Panc1 (cell line): ENCODE results near the gene HOXB2. TPM values are rescaled to one million over a fixed set of nuclear protein-coding genes. Genes with fewer than 3 reads are reported as not detected.

Source experiments
- ATAC-seq: fragments of 200-7000 bp; cut with Tn5 transposase; 2 replicates; pipeline ENCODE4 v1.9.1; 2020; ENCODE audit warnings: mild to moderate bottlenecking, moderate library complexity
- BruUV-seq: library from RNA; stranded (reverse); fragments of 400-500 nt; replicated peaks from 2 replicates; lab custom pipeline; 2021; lab: Mats Ljungman, UMichigan
- CTCF ChIA-PET: fragments of 300-600 bp; sonication (Branson Sonifier 250); formaldehyde crosslinking; loops from one replicate; lab custom pipeline; 2022; ENCODE audit warnings: antibody characterized with exemption; lab: Charles Lee
- POLR2A ChIA-PET: fragments of 300-600 bp; sonication (Branson Sonifier 250); formaldehyde crosslinking; loops from one replicate; lab custom pipeline; 2022; ENCODE audit warnings: antibody characterized with exemption; lab: Charles Lee
- DNase-seq: peaks from one replicate; pipeline ENCODE4 v3.0.0-alpha.2; 2010; ENCODE audit warnings: low read depth, low spot score
- H3K27ac ChIP-seq: 2 replicates; pipeline ENCODE4 v1.5.1; 2011; ENCODE audit warnings: mild to moderate bottlenecking, low read length, inconsistent platforms
- H3K27me3 ChIP-seq: fragments of 200-500 bp; sonication (Bioruptor generic); 2 replicates; pipeline ENCODE4 v1.6.0; 2014; ENCODE audit warnings: low read length, inconsistent platforms; ENCODE audit not compliant: control insufficient read depth, insufficient read depth
- H3K36me3 ChIP-seq: fragments of 200-500 bp; sonication (Bioruptor generic); 2 replicates; pipeline ENCODE4 v1.5.1; 2014; ENCODE audit warnings: inconsistent platforms, mild to moderate bottlenecking, low read length, moderate library complexity; ENCODE audit not compliant: control insufficient read depth, insufficient read depth
- H3K4me1 ChIP-seq: 2 replicates; pipeline ENCODE4 v1.5.1; 2011; ENCODE audit warnings: inconsistent platforms, mild to moderate bottlenecking, low read length, moderate library complexity; ENCODE audit not compliant: control insufficient read depth, insufficient read depth
- H3K4me3 ChIP-seq, 2 experiments: 2 replicates each; pipeline ENCODE4 v1.5.1; 2011 to 2012; ENCODE audit warnings: low read depth in 2 of 2, low read length in 2 of 2, mild to moderate bottlenecking in 2 of 2, inconsistent platforms in 1 of 2, moderate library complexity in 1 of 2
- H3K9me3 ChIP-seq: fragments of 200-500 bp; sonication (Bioruptor generic); 2 replicates; pipeline ENCODE4 v1.5.1; 2014; ENCODE audit warnings: low read depth, mild to moderate bottlenecking, inconsistent platforms, low read length, moderate library complexity; ENCODE audit not compliant: control insufficient read depth, insufficient read depth
- POLR2AphosphoS5 ChIP-seq: IDR thresholded peaks from 2 replicates; pipeline ENCODE4 v1.6.1; 2012; ENCODE audit warnings: mild to moderate bottlenecking, low read depth, low read length, moderate library complexity
- SIN3A ChIP-seq: IDR thresholded peaks from 2 replicates; pipeline ENCODE4 v1.6.1; 2012; ENCODE audit warnings: low read depth, mild to moderate bottlenecking, low read length, moderate library complexity, borderline replicate concordance; ENCODE audit not compliant: insufficient read depth
- TCF7L2 ChIP-seq: IDR thresholded peaks from 2 replicates; pipeline ENCODE4 v1.6.1; 2011; ENCODE audit warnings: mild to moderate bottlenecking, low read depth, low read length, inconsistent platforms
- in situ Hi-C: cut with HindIII; loops from 2 replicates; pipeline ENCODE4 v1.10.0; 2016; ENCODE audit warnings: low sequenced_read_pairs, low pct_unique_long_range_greater_than_20kb
- intact Hi-C: fragments of 100-400 bp; cut with micrococcal nuclease; formaldehyde crosslinking; loops from one replicate; pipeline ENCODE4 v1.10.0; 2022; ENCODE audit not compliant: unreplicated experiment
- total RNA-seq: library from RNA; stranded (reverse); gene quantifications from one replicate; pipeline ENCODE4 v1.2.1, GENCODE V29; 2021; ENCODE audit not compliant: unreplicated experiment
- TF ChIP-seq, protein P1 (sequence below), 2 experiments: IDR thresholded peaks; 2 replicates each; pipeline ENCODE4 v1.6.1; 2011 to 2012; ENCODE audit warnings: low read depth in 2 of 2, control low read depth in 1 of 2, low read length in 1 of 2, mild to moderate bottlenecking in 1 of 2, moderate library complexity in 1 of 2; ENCODE audit not compliant: insufficient read depth in 1 of 2
- TF ChIP-seq, protein P2 (sequence below): fragments of 450-650 bp; IDR thresholded peaks from 2 replicates; pipeline ENCODE4 v1.5.1; 2017; ENCODE audit warnings: mild to moderate bottlenecking

The HOXB2 gene
- total RNA-seq, 1 experiment from 2014 or later = 70.1 TPM

DNA sequence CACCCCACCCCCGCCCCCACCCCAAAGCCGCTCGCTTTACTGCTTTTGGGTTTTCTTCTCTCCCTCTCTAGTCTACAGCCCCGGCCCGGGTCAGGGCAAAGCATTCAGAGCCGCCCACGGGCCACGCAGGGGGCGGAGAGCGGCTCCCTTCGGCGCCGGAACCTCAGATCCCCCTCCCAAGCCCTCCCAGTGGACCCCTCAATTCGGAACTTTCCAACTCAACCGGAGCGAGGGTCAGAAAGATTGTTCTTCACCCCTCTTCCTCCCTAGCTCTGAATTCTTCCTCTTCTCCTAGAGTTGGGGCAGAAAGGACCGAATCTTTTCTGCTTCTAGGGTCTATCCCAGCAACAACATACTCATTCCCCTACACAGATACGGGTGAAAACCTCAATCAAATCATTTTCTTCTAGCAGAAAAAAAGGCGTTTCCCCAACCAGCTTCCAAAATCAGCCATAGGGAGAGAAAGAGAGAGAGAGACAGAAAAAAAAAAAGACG, 1.0 kb downstream of the HOXB2 start:
- Histone ChIP-seq H3K27ac (peak overlapping the region; percentile 98), H3K4me3 (peak overlapping the region; percentile 69 to 81), H3K9me3 (no peaks in the 10 kb centered on the region), H3K4me1 (peaks cover 54% of the 10 kb centered on the region), H3K27me3 (no peaks in the 10 kb centered on the region), H3K36me3 (peaks cover 9% of the 10 kb centered on the region)
- BruUV-seq = no TSS peak
- intact Hi-C loops = loop anchor here (5.0 kb wide), 1 partner anchor 52 kb away; no protein-coding TSS in a partner anchor
- ATAC-seq (no peak), DNase-seq (no peak)
- CTCF ChIA-PET = interaction anchor here (0.5 to 0.7 kb wide), 3 partner anchors 20 to 377 kb away, joined by 3 read pairs; no protein-coding TSS in a partner anchor
- POLR2A ChIA-PET = interaction anchor here (0.7 to 1.0 kb wide), 3 partner anchors 14 to 200 kb away, joined by 3 to 6 read pairs (median 4); no protein-coding TSS in a partner anchor
- in situ Hi-C loops = no loop called here
- TF ChIP-seq POLR2AphosphoS5 = no peak; the same call in 1 of the 2 replicates
- TF ChIP-seq, protein P1, sequence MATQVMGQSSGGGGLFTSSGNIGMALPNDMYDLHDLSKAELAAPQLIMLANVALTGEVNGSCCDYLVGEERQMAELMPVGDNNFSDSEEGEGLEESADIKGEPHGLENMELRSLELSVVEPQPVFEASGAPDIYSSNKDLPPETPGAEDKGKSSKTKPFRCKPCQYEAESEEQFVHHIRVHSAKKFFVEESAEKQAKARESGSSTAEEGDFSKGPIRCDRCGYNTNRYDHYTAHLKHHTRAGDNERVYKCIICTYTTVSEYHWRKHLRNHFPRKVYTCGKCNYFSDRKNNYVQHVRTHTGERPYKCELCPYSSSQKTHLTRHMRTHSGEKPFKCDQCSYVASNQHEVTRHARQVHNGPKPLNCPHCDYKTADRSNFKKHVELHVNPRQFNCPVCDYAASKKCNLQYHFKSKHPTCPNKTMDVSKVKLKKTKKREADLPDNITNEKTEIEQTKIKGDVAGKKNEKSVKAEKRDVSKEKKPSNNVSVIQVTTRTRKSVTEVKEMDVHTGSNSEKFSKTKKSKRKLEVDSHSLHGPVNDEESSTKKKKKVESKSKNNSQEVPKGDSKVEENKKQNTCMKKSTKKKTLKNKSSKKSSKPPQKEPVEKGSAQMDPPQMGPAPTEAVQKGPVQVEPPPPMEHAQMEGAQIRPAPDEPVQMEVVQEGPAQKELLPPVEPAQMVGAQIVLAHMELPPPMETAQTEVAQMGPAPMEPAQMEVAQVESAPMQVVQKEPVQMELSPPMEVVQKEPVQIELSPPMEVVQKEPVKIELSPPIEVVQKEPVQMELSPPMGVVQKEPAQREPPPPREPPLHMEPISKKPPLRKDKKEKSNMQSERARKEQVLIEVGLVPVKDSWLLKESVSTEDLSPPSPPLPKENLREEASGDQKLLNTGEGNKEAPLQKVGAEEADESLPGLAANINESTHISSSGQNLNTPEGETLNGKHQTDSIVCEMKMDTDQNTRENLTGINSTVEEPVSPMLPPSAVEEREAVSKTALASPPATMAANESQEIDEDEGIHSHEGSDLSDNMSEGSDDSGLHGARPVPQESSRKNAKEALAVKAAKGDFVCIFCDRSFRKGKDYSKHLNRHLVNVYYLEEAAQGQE (IDR thresholded peaks at IDR 0.05; ENCODE audit: insufficient read depth in 1 of 2, low read depth in 2 of 2, low read length in 1 of 2) = 0 out of 4 replicates have a peak, but pooled peaks of 1 of the 2 experiments have one; percentile 8
- TF ChIP-seq TCF7L2 = peak; percentile 36; the same call in 1 of the 2 replicates

DNA sequence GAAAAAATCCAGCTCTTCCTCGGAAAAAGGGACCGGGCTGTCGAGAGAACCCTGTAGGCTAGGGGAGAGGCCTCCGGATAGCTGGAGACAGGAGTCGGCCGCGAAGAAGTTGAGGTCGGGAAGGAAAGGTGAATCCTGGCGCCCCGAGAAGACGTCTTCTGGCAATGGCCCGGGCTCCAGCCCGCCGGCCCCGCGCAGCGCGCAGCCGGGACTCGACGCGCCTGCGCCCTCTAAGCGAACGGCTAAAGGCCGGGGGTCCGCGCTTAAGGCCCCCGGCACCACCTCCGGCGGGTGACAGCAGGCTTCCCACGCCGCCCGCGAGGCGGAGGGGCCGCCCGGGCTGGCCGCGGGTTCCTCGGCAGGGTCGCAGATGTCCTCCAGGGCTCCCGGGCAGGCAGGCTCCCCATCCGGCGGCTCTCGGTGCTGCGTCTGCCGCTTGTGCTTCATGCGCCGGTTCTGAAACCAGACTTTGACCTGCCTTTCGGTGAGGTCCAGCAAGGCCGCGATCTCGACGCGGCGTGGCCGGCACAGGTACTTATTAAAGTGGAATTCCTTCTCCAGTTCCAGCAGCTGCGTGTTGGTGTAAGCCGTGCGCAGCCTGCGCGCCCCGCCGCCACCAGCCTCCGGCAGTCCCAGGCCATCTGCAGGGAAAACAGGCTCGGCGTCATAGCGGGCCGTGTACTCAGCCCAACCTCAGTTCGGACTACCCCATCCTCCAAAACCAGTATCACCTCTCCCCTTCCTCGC, 1.6 kb downstream of the HOXB2 start:
- Histone ChIP-seq H3K36me3 (peaks cover 6% of the 10 kb centered on the region; the same call in 1 of the 2 replicates), H3K4me1 (peaks cover 48% of the 10 kb centered on the region), H3K4me3 (peak overlapping the region; percentile 69 to 81), H3K27ac (peak overlapping the region; percentile 98), H3K9me3 (no peaks in the 10 kb centered on the region), H3K27me3 (no peaks in the 10 kb centered on the region)
- ChIA-PET CTCF (interaction anchor here (0.5 to 0.7 kb wide), 4 partner anchors 21 to 376 kb away, joined by 3 read pairs; no protein-coding TSS in a partner anchor), POLR2A (interaction anchor here (0.9 kb wide), 1 partner anchor 45 kb away, joined by 6 read pairs; no protein-coding TSS in a partner anchor)
- ATAC-seq (peak; percentile 59), DNase-seq (no peak)
- intact Hi-C loops = loop anchor here (5.0 kb wide), 1 partner anchor 51 kb away; no protein-coding TSS in a partner anchor
- peak; percentile 8; the same call in 1 of the 2 replicates for TF ChIP-seq TCF7L2
- TF ChIP-seq, protein P2, sequence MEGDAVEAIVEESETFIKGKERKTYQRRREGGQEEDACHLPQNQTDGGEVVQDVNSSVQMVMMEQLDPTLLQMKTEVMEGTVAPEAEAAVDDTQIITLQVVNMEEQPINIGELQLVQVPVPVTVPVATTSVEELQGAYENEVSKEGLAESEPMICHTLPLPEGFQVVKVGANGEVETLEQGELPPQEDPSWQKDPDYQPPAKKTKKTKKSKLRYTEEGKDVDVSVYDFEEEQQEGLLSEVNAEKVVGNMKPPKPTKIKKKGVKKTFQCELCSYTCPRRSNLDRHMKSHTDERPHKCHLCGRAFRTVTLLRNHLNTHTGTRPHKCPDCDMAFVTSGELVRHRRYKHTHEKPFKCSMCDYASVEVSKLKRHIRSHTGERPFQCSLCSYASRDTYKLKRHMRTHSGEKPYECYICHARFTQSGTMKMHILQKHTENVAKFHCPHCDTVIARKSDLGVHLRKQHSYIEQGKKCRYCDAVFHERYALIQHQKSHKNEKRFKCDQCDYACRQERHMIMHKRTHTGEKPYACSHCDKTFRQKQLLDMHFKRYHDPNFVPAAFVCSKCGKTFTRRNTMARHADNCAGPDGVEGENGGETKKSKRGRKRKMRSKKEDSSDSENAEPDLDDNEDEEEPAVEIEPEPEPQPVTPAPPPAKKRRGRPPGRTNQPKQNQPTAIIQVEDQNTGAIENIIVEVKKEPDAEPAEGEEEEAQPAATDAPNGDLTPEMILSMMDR = no peak
- TF ChIP-seq, protein P1 (IDR thresholded peaks at IDR 0.05; ENCODE audit: insufficient read depth in 1 of 2, low read depth in 2 of 2, low read length in 1 of 2) = 0 out of 4 replicates have a peak, but pooled peaks of 1 of the 2 experiments have one; percentile 12
- peak; percentile 83 for TF ChIP-seq POLR2AphosphoS5
- TF ChIP-seq SIN3A = peak; percentile 83; the same call in 1 of the 2 replicates
- no TSS peak for BruUV-seq
- in situ Hi-C loops = no loop called here
